Stimulated activated CD8-positive, alpha-beta memory T cell treated with anti-CD3 and anti-CD28 coated beads, Interleukin-2, amount 100 ng/mL, for 1 hour (primary cell): ENCODE measurements around the gene GCNT4.

ENCODE experiments used
- DNase-seq, 2 donors: peaks; one replicate each; pipeline ENCODE4 v3.0.0-alpha.2; 2020; ENCODE audit warnings: low read depth in 2 of 2

GCNT4 gene

DNA sequence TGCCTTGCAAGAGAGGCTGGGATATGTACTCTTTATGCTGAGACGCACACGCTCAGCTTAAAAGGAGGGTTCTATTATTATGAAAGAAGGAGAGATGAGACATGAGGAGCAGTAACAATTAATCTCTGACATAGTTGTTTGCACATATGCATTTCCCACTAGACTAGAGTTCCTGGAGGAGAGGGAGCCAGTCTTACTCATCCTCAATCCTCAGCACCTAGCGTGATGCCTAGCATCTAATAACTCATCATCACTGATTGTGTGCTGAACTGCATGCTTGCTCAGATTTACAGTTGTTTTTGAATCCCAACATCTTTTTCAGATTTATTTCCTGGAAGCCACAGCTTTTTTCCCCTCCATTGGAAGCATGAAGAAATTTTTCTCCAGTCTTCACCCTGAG, 35.5 kb downstream of the GCNT4 start:
- no peak for DNase-seq

DNA sequence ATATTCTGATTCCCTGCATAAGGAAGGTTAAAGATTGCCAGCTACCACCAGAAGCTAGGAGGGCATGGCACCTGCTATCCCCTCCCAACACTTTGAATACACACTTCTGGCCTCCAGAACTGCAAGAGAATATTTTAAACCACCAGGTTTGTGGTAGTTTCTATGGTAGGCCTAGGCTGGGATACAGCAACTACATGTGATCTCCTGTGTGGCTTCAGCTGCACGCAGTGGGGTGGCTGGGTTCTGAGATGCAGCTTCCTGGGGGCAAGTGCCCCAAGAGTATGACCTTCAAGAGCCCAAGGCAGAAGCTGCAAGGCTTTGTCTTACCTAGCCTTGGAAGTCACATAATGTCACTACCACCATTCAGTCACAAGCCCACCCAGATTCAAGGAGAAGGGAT, 39.6 kb downstream of the GCNT4 start:
- no peak for DNase-seq

GRCh38 chr5:75010838-75011237, 41.5 kb downstream of the GCNT4 start:
- no peak for DNase-seq

DNA sequence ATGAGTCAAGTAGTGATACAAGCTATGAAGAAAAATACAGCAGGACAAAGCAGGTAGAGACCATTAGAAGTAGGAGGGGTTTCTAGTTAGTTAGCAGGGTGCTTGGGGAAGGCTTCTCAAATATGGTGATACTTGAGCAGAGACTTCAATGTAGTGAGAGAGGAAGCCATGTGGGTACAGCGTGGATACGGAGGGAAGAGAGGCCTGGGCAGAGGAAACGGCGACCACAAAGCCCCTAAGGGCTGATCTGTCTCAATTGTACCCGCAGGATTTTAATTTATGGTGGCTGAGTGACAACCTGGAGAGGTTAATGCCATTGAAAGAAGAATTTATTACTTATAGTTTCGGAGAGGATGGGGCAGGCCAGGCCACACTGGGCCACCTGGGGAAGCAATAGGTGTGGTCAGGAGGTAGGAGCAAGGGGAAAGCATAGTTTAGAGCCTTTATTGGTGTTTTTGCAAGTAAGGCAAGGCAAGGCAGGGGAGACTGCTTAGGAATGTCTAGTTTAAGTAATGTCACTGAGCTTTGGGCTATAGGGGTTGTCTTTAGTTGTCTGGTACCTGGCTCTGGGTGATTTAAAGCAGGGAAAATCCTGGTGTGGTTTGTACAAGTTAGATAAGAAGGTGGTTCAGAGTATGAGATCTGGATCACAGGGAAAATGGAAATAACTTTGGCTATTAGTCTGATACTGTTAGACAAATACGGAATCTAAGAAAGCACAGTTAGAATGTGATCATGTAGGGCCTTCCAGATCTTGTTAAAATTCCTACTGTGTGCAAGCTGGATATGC, 42.6 kb downstream of the GCNT4 start:
- DNase-seq, result no peak

DNA sequence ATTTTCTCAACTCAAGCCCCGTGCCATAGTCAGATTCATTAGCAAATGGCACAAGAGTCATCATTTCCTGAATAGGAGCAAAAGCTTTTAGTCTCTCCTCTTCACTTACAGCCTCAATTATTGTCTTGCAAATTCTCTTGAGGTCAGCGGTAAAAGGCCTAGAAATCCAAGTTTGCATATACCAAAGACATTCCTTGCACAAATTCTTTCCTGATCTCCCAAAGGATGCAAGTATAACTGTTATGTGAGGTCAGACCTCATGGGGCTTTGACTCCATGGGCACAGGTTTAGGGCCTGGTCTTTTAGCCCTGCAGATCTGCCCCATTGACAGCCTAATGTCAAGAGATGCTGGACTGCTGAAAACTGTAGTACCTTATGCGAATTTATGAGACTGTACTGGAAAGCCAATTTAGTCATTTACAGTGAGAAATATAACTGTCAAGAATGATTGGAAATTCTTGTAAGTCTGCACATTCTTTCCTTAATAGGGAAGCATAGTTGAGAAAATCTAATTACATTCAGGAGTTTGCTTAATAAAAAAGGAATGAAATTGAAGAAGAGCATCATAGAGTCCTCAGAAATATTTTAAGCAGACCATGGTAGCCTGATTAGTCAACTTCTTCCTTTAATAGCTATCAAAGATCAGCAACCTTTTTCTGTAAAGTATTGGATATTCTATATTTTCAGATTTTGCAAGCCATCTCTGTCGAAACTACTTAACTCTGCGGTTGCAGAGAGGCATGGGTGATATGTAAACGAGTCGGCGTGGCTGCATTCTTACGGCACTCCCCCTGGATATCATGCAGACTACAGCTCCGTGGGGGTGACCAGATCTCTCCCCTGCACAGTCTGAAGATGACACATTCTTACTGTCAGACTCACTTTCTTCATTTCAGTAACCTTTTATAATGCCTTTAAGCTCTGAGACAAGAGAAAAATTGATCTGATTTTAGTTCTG, 45.2 kb downstream of the GCNT4 start:
- DNase-seq, result no peak

DNA sequence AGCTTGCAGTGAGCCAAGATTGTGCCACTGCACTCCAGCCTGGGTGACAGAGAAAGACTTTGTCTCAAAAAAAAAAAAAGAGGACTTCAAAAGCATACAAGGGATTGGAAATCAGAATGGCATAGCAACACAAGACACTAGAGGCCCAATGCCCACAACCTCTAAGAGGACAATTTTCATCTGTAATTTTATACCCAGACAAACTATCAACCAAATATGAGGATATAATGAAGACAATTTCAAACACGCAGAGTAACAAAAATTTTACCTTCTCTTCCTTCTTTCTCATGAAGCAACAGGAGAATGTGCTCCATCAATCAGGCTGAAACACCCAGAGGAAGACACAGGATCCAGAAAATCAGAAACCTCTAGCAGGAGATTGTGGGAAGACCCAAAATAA, 46.8 kb downstream of the GCNT4 start:
- DNase-seq, result no peak
